Osteocyte (in vitro differentiated cells): Measurements from ENCODE around the gene NUFIP2. TPM values are rescaled to one million over a fixed set of nuclear protein-coding genes. Genes with fewer than 3 reads are reported as not detected.
"Not testable (repeated sequence)": the region's sequence is repeated elsewhere in the genome, so short reads cannot be mapped to it uniquely, and the experiment has no call there.

Source experiments
- DNase-seq: peaks from one replicate; pipeline ENCODE4 v3.0.0; 2021; ENCODE audit warnings: mixed read lengths; ENCODE audit not compliant: unreplicated experiment; ENCODE audit errors: extremely low spot score
- H3K27ac Mint-ChIP-seq: one replicate; pipeline ENCODE4 v1.8.0; 2021; ENCODE audit warnings: mild to moderate bottlenecking, mixed read lengths; ENCODE audit not compliant: unreplicated experiment
- H3K27me3 Mint-ChIP-seq: one replicate; pipeline ENCODE4 v1.8.0; 2021; ENCODE audit warnings: mixed read lengths; ENCODE audit not compliant: unreplicated experiment
- H3K36me3 Mint-ChIP-seq: one replicate; pipeline ENCODE4 v1.8.0; 2021; ENCODE audit warnings: mixed read lengths; ENCODE audit not compliant: unreplicated experiment
- H3K4me1 Mint-ChIP-seq: one replicate; pipeline ENCODE4 v1.8.0; 2021; ENCODE audit warnings: mixed read lengths; ENCODE audit not compliant: unreplicated experiment
- H3K4me3 Mint-ChIP-seq: one replicate; pipeline ENCODE4 v1.8.0; 2021; ENCODE audit warnings: mild to moderate bottlenecking, moderate library complexity, mixed read lengths; ENCODE audit not compliant: unreplicated experiment
- H3K9me3 Mint-ChIP-seq: one replicate; pipeline ENCODE4 v1.8.0; 2021; ENCODE audit warnings: mixed read lengths; ENCODE audit not compliant: unreplicated experiment
- total RNA-seq: library from RNA; stranded (reverse); gene quantifications from 2 replicates; pipeline ENCODE4 v1.2.1, GENCODE V29; 2021
- TF ChIP-seq, protein P1 (sequence below): fragments of 200-600 bp; sonication (generic); IDR thresholded peaks from 2 replicates; pipeline ENCODE4 v1.5.0; 2021; ENCODE audit warnings: antibody characterized with exemption, mild to moderate bottlenecking, moderate library complexity

The NUFIP2 gene
- total RNA-seq, 1 donor from 2014 or later, result 46.8 TPM

DNA sequence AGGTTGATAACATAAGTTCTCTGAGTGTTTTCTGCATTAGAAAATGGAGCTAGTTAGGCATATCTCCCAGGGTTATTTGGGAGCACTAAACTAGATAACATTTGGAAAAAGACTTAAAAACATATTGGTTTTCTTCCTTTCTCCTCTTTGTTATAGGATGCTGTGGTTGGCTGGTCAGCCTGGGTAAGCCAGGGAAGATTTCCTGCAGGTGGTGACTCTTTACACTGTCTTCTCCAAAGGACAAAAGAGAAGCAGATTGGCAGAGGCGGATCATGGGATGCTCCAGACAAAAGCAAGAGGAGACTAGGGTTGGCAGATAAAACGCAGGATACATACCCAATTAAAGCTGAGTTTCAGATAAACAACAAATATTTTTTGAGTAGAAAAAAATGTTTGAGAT lies 53.5 kb downstream of the NUFIP2 start:
- H3K27me3 Mint-ChIP-seq, result no peaks in the 10 kb centered on the region
- H3K4me3 Mint-ChIP-seq, result no peak overlapping the region
- H3K27ac Mint-ChIP-seq, result peak overlapping the region; percentile 89
- H3K36me3 Mint-ChIP-seq, result no peaks in the 10 kb centered on the region
- TF ChIP-seq, protein P1, sequence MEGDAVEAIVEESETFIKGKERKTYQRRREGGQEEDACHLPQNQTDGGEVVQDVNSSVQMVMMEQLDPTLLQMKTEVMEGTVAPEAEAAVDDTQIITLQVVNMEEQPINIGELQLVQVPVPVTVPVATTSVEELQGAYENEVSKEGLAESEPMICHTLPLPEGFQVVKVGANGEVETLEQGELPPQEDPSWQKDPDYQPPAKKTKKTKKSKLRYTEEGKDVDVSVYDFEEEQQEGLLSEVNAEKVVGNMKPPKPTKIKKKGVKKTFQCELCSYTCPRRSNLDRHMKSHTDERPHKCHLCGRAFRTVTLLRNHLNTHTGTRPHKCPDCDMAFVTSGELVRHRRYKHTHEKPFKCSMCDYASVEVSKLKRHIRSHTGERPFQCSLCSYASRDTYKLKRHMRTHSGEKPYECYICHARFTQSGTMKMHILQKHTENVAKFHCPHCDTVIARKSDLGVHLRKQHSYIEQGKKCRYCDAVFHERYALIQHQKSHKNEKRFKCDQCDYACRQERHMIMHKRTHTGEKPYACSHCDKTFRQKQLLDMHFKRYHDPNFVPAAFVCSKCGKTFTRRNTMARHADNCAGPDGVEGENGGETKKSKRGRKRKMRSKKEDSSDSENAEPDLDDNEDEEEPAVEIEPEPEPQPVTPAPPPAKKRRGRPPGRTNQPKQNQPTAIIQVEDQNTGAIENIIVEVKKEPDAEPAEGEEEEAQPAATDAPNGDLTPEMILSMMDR, result no peak
- peaks cover 35% of the 10 kb centered on the region for H3K4me1 Mint-ChIP-seq
- no peaks in the 10 kb centered on the region for H3K9me3 Mint-ChIP-seq
- peak; percentile 7 for DNase-seq

DNA sequence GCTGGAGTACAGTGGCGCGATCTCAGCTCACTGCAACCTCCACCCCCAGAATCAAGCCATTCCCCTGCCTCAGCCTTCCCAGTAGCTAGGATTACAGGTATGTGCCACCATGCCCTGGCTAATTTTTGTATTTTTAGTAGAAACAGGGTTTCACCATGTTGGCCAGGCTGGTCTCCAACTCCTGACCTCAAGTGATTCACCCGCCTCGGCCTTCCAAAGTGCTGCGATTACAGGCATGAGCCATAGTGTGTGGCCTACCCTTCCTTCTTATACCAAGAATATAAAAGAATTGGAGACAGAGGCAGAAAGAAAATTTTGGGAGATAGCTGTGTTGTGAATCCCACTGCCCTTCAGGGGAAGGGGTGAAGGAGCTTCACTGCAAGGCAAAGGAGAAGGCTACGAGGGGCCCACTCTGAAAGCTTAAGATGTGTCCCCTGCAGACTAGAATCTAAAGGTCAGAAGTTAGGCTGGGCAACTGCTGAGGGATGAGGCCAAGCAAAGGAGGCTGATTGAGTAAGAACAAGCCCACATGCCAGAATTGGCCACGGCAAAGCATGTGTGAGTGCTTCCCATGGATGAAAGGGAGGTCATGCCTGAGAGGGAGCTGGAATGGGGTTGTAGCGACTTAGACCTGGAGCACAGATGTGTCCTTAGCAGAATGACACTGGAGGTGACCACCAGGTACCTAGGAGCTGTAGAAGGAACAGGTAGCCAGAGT lies 55.7 kb downstream of the NUFIP2 start:
- Mint-ChIP-seq H3K27me3 (no peaks in the 10 kb centered on the region), H3K9me3 (no peaks in the 10 kb centered on the region), H3K4me3 (no peak overlapping the region), H3K27ac (peak overlapping the region; percentile 66), H3K36me3 (no peaks in the 10 kb centered on the region), H3K4me1 (peaks cover 28% of the 10 kb centered on the region)
- TF ChIP-seq, protein P1, result no peak
- DNase-seq, result peak; percentile 54

- DNase-seq, result peak; percentile 7
- Mint-ChIP-seq H3K36me3 (no peaks in the 10 kb centered on the region), H3K27me3 (no peaks in the 10 kb centered on the region), H3K9me3 (no peaks in the 10 kb centered on the region), H3K4me3 (no peak overlapping the region), H3K4me1 (peaks cover 28% of the 10 kb centered on the region), H3K27ac (no peak overlapping the region)
- TF ChIP-seq, protein P1, result no peak
Measured at GRCh38 chr17:29237476-29238132, 56.3 kb downstream of the NUFIP2 start.

- H3K4me3 Mint-ChIP-seq, result no peak overlapping the region
- no peaks in the 10 kb centered on the region for H3K36me3 Mint-ChIP-seq
- H3K27me3 Mint-ChIP-seq, result no peaks in the 10 kb centered on the region
- peaks cover 17% of the 10 kb centered on the region for H3K4me1 Mint-ChIP-seq
- no peak overlapping the region for H3K27ac Mint-ChIP-seq
- DNase-seq, result peak; percentile 32
- TF ChIP-seq, protein P1, result no peak
- no peaks in the 10 kb centered on the region for H3K9me3 Mint-ChIP-seq
Measured at GRCh38 chr17:29235904-29236303, 58.0 kb downstream of the NUFIP2 start.

- H3K27me3 Mint-ChIP-seq, H3K36me3 Mint-ChIP-seq, DNase-seq, H3K27ac Mint-ChIP-seq, H3K4me1 Mint-ChIP-seq, H3K9me3 Mint-ChIP-seq, H3K4me3 Mint-ChIP-seq: not testable (repeated sequence)
Measured at GRCh38 chr17:29234972-29235371, 59.0 kb downstream of the NUFIP2 start.
